Peyer's patch (tissue), 4 donors: ENCODE results near the gene RGMB. TPM values are rescaled to one million over a fixed set of nuclear protein-coding genes. Genes with fewer than 3 reads are reported as not detected.
"Not testable (repeated sequence)": the region's sequence is repeated elsewhere in the genome, so short reads cannot be mapped to it uniquely, and the experiment has no call there.

ENCODE experiments used
- DNase-seq, 3 donors: peaks; one replicate each; pipeline ENCODE4 v3.0.0-alpha.2; 2017 to 2019
- H3K27ac ChIP-seq, 4 donors: fragments of 200-600 bp; sonication (generic); one replicate each; pipeline ENCODE4 v1.5.1; 2016 to 2019
- H3K27me3 ChIP-seq, 2 donors: fragments of 200-600 bp; sonication (generic); one replicate each; pipeline ENCODE4 v1.5.1; 2019
- H3K36me3 ChIP-seq, 3 donors: fragments of 200-600 bp; sonication (generic); one replicate each; pipeline ENCODE4 v1.5.1; 2016 to 2019
- H3K4me1 ChIP-seq, 4 donors: fragments of 200-600 bp; sonication (generic); one replicate each; pipeline ENCODE4 v1.5.1; 2016 to 2019
- H3K4me3 ChIP-seq, 4 donors: fragments of 200-600 bp; sonication (generic); 1 replicate in 3 of 4; 2 replicates in 1 of 4; pipeline ENCODE4 v1.5.1; 2016 to 2019; ENCODE audit warnings: mild to moderate bottlenecking in 1 of 4
- H3K9me3 ChIP-seq, 4 donors: fragments of 200-600 bp; sonication (generic); one replicate each; pipeline ENCODE4 v1.5.1; 2016 to 2019; ENCODE audit warnings: mild to moderate bottlenecking in 1 of 4
- POLR2A ChIP-seq, 2 donors: fragments of 450-650 bp; IDR thresholded peaks; one replicate each; pipeline ENCODE4 v1.5.1; 2017; ENCODE audit warnings: antibody characterized with exemption in 2 of 2, mild to moderate bottlenecking in 2 of 2, moderate library complexity in 2 of 2
- total RNA-seq, 4 donors: library from RNA; depleted of rRNA; stranded (reverse); fragments of >200 nt; gene quantifications; one replicate each; pipeline ENCODE4 v1.1.0, GENCODE V29; 2016
- TF ChIP-seq, protein P1 (sequence below), 6 experiments: fragments of 450-650 bp in 4 of 6; fragments of 200-600 bp in 2 of 6; sonication (generic) in 1 of 6; IDR thresholded peaks; one replicate each; pipeline ENCODE4 v1.5.1; 2017 to 2019; ENCODE audit warnings: antibody characterized with exemption in 6 of 6, mild to moderate bottlenecking in 3 of 6, moderate library complexity in 1 of 6

Gene RGMB
- total RNA-seq, 4 donors from 2014 or later: 55.0 to 298 (median 138) TPM

DNA sequence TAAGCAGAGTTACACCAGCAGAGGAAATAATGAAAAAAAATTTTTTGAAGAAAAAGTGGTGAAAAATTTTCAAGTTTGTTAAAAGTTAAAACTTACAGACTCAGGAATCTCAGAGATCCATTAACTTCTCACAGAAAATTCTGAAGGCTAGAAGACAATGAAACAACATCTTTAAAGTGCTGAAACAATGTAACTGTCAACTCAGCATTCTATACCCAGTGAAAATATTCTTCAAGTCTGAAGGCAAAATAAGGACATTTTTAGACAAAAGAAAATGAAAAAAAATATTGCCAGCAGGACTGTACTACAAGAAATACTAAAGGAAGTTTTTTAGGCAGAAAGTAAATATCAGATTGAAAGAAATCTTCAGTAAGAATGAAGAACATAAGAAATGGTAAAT is 36.7 kb upstream of the RGMB start:
- Histone ChIP-seq H3K27ac (no peak overlapping the region), H3K9me3 (no peaks in the 10 kb centered on the region), H3K27me3 (no peaks in the 10 kb centered on the region), H3K4me3 (no peak overlapping the region), H3K4me1 (no peaks in the 10 kb centered on the region), H3K36me3 (no peaks in the 10 kb centered on the region)
- TF ChIP-seq, protein P1, sequence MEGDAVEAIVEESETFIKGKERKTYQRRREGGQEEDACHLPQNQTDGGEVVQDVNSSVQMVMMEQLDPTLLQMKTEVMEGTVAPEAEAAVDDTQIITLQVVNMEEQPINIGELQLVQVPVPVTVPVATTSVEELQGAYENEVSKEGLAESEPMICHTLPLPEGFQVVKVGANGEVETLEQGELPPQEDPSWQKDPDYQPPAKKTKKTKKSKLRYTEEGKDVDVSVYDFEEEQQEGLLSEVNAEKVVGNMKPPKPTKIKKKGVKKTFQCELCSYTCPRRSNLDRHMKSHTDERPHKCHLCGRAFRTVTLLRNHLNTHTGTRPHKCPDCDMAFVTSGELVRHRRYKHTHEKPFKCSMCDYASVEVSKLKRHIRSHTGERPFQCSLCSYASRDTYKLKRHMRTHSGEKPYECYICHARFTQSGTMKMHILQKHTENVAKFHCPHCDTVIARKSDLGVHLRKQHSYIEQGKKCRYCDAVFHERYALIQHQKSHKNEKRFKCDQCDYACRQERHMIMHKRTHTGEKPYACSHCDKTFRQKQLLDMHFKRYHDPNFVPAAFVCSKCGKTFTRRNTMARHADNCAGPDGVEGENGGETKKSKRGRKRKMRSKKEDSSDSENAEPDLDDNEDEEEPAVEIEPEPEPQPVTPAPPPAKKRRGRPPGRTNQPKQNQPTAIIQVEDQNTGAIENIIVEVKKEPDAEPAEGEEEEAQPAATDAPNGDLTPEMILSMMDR (IDR thresholded peaks at IDR 0.05): no peak
- TF ChIP-seq POLR2A (IDR thresholded peaks at IDR 0.05): no peak
- no peak for DNase-seq

DNA sequence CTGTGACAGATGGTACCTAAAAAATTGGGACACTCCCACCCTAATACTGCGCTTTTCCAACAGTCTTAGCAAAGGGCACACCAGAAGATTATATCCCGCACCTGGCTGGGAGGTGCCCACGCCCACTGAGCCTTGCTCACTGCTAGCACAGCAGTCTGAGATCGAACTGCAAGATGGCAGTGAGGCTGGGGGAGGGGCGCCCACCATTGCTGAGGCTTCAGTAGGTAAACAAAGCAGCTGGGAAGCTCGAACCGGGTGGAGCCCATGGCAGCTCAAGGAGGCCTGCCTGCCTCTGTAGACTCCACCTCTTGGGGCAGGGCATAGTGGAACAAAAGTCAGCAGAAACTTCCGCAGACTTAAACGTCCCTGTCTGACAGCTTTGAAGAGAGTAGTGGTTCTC is 36.0 kb upstream of the RGMB start:
- H3K4me3 ChIP-seq, H3K9me3 ChIP-seq, H3K4me1 ChIP-seq, H3K36me3 ChIP-seq, DNase-seq, H3K27ac ChIP-seq, H3K27me3 ChIP-seq: not testable (repeated sequence)

DNA sequence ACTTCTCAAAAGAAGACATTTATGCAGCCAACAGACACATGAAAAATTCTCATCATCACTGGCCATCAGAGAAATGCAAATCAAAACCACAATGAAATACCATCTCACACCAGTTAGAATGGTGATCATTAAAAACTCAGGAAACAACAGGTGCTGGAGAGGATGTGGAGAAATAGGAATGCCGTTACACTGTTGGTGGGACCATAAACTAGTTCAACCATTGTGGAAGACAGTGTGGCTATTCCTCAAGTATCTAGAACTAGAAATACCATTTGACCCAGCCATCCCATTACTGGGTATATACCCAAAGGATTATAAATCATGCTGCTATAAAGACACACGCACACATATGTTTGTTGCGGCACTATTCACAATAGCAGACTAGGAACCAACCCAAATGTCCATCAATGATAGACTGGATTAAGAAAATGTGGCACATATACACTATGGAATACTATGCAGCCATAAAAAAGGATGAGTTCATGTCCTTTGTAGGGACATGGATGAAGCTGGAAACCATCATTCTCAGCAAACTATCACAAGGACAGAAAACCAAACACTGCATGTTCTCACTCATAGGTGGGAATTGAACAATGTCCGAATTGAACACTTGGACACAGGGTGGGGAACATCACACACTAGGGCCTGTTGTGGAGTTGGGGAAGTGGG is 34.8 kb upstream of the RGMB start:
- H3K27me3 ChIP-seq, H3K4me1 ChIP-seq, H3K4me3 ChIP-seq, H3K36me3 ChIP-seq, H3K27ac ChIP-seq, DNase-seq, H3K9me3 ChIP-seq: not testable (repeated sequence)

DNA sequence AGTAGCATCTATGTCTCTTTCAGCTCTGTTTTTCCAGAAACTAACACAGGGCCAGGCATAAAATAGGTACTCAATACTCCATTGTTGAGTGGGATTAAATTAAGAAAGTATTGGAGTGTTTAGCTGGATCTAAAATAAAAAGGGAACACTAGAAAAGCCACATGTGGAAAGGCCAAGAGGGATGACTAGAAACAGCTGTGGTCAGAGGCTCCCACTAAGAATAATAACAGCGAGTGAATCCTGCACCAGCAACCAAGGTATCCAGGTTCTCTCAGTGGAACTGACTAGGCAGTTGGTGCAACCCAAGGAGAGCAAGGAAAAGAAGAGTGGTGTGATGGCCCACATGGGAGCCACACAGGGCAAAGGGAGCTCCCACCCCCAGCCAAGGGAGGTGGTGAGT is 31.5 kb upstream of the RGMB start:
- H3K36me3 ChIP-seq: no peaks in the 10 kb centered on the region
- DNase-seq: no peak
- H3K27ac ChIP-seq: no peak overlapping the region
- no peaks in the 10 kb centered on the region for H3K4me1 ChIP-seq
- H3K4me3 ChIP-seq: no peak overlapping the region
- H3K27me3 ChIP-seq: no peaks in the 10 kb centered on the region
- TF ChIP-seq POLR2A (IDR thresholded peaks at IDR 0.05): no peak
- TF ChIP-seq, protein P1 (IDR thresholded peaks at IDR 0.05): no peak
- no peaks in the 10 kb centered on the region for H3K9me3 ChIP-seq

DNA sequence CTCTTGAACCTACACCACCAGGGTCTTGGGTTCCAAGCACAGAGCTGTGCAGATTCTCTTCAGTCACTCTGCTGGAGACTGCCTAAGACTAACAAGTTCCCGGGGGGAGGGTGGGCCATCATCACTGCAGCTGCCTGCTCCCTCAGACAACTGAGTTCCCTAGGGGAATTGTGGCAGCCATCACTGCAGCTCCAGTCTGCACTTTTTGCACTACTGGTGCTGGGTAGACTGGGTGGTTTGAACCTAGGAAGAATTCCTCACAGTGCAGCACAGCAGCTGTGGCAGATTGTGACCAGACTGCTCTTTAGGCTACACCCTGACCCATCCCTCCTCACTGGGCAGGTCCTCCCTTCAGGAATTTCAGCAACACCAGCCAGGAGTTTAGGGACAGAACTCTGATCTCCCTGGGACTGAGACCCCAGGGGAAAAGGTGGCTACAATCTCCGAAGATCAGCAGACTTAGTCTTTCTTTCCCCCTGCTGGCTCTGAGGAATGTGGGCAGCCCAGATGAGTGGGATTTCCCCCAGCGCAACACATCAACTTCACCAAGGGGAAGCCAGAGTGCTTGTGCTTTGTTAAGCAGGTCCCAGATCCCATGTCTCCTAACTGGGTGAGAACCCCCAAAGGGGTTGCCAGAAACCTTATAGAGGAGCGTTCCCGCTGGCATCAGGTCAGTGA is 30.9 kb upstream of the RGMB start:
- H3K36me3 ChIP-seq: no peaks in the 10 kb centered on the region
- H3K9me3 ChIP-seq: no peaks in the 10 kb centered on the region
- no peak overlapping the region for H3K4me3 ChIP-seq
- H3K4me1 ChIP-seq: no peaks in the 10 kb centered on the region
- no peak overlapping the region for H3K27ac ChIP-seq
- no peaks in the 10 kb centered on the region for H3K27me3 ChIP-seq
- no peak for DNase-seq
- TF ChIP-seq, protein P1 (IDR thresholded peaks at IDR 0.05): no peak
- TF ChIP-seq POLR2A (IDR thresholded peaks at IDR 0.05): no peak

DNA sequence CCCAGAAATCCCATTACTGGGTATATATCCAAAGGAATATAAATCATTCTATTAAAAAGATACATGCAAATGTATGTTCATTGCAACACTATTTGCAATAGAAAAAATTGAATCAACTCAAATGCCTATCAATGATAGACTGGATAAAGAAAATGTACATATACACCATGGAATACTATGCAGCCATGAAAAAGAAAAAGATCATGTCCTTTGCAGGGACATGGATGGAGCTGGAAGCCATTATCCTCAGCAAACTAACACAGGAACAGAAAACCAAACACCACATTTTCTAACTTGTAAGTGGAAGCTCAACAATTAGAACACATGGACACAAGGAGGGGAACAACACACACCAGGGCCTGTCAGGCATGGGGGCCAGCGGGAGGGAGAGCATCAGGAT is 25.2 kb upstream of the RGMB start:
- not testable (repeated sequence) for H3K27ac ChIP-seq, DNase-seq, H3K27me3 ChIP-seq, H3K4me3 ChIP-seq, H3K36me3 ChIP-seq, H3K9me3 ChIP-seq, H3K4me1 ChIP-seq

DNA sequence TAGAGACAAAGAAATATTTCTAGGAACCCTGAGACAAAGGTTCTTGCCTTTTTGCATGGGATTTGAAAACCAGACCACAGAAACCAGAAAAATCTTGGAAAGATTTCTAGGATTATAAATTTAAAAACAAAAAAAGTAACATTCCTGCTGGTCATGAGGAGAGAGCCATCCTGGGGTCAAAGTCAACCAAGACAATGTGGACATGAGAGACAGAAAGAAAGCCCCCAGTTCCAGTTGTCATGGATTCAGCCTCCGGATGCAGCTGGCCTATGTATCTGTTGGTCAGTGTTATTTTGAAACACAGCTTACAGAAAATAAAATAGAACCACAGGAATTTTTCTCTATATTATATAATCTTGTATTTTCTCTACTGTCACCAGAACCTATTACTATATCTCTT is 24.4 kb upstream of the RGMB start:
- DNase-seq: no peak
- H3K27me3 ChIP-seq: no peaks in the 10 kb centered on the region
- TF ChIP-seq, protein P1 (IDR thresholded peaks at IDR 0.05): no peak
- no peak for TF ChIP-seq POLR2A (IDR thresholded peaks at IDR 0.05)
- H3K27ac ChIP-seq: no peak overlapping the region
- no peak overlapping the region for H3K4me3 ChIP-seq
- no peaks in the 10 kb centered on the region for H3K36me3 ChIP-seq
- peaks cover 0 to 4% (median 0%) of the 10 kb centered on the region in 4 donors for H3K9me3 ChIP-seq
- H3K4me1 ChIP-seq: no peaks in the 10 kb centered on the region
